PFSK-1 (cell line): ENCODE measurements around the gene AFAP1L1.

Source experiments
- POLR2AphosphoS5 ChIP-seq: IDR thresholded peaks from 2 replicates; pipeline ENCODE4 v1.6.1; 2012; ENCODE audit warnings: low read depth, mild to moderate bottlenecking, control low read depth, low read length, moderate library complexity
- TAF1 ChIP-seq: IDR thresholded peaks from 2 replicates; pipeline ENCODE4 v1.6.1; 2012; ENCODE audit warnings: low read length, control low read depth, borderline replicate concordance; ENCODE audit not compliant: insufficient read depth

GRCh38 chr5:149386166-149386565 lies 114.5 kb downstream of the AFAP1L1 start:
- TF ChIP-seq POLR2AphosphoS5 (no peak), TAF1 (no peak)
